MM.1S (cell line): Measurements from ENCODE around the gene AGAP1.

Experiments
- EZH2 ChIP-seq: fragments of 300-600 bp; sonication (generic); optimal IDR thresholded peaks from 2 replicates; pipeline ENCODE3; 2017; ENCODE audit warnings: low read depth, mild to moderate bottlenecking, antibody characterized with exemption, low read length, mixed read lengths
- EZH2phosphoT487 ChIP-seq: fragments of 300-600 bp; sonication (generic); IDR thresholded peaks from 2 replicates; pipeline ENCODE4 v1.6.1; 2018; ENCODE audit warnings: antibody characterized with exemption, low read length
- TF ChIP-seq, protein P1 (sequence below): fragments of 300-600 bp; sonication (generic); IDR thresholded peaks from 2 replicates; pipeline ENCODE4 v1.5.1; 2016; ENCODE audit warnings: antibody characterized with exemption, low read length, mixed read lengths

DNA sequence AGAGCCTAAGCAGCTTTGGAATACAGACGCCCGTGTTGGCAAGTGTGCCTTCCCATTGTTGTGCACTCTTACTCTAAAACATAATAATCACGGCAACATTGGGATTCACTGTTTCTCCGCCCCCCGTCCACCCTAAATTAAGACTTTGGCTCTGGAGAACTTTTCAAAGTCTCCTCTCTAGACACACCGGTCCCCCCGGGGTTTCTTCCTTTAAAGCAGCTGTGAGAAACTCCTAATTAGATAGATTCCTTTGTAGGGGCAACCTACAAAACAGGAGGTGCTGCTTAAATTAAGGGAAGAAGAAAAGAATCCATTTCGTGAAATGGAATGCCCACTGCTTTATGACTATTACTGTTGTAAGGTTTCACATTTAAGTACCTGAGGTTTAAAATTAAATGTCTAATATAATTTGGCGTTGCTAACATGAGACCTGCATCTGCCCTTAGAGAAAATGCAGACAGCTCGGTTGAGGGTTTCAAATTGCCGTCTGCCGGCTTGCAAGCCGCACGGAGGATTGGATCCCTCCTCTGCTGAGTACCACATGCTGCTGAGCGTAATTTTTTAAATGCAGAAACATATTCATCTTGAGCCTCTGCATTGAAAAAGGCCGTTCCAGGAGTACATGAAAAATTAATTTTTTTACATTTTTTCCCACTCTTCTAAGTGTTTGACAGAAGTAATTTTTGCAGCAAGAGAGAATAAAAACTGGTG is 441.1 kb downstream of the AGAP1 start:
- TF ChIP-seq, protein P1, sequence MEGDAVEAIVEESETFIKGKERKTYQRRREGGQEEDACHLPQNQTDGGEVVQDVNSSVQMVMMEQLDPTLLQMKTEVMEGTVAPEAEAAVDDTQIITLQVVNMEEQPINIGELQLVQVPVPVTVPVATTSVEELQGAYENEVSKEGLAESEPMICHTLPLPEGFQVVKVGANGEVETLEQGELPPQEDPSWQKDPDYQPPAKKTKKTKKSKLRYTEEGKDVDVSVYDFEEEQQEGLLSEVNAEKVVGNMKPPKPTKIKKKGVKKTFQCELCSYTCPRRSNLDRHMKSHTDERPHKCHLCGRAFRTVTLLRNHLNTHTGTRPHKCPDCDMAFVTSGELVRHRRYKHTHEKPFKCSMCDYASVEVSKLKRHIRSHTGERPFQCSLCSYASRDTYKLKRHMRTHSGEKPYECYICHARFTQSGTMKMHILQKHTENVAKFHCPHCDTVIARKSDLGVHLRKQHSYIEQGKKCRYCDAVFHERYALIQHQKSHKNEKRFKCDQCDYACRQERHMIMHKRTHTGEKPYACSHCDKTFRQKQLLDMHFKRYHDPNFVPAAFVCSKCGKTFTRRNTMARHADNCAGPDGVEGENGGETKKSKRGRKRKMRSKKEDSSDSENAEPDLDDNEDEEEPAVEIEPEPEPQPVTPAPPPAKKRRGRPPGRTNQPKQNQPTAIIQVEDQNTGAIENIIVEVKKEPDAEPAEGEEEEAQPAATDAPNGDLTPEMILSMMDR = no peak
- no peak for TF ChIP-seq EZH2
- no peak for TF ChIP-seq EZH2phosphoT487
